ENCODE data around the gene UCK2. TPM values are rescaled to one million over a fixed set of nuclear protein-coding genes. Genes with fewer than 3 reads are reported as not detected.
A peak's percentile ranks its signal among the peaks of the same experiment; 100 is the strongest.
"Not testable (repeated sequence)": the region's sequence is repeated elsewhere in the genome, so short reads cannot be mapped to it uniquely, and the experiment has no call there.

Gene UCK2
- 10 to 100 TPM in 1 of 2 donors, 1 to 10 TPM in 1; 8.8 to 19.3 TPM for total RNA-seq

- TF ChIP-seq CTCF (IDR thresholded peaks at IDR 0.05), result no peak
- H3K4me3 ChIP-seq, result peak within 1 kb of the TSS; percentile 83 to 88
- peaks cover 0 to 19% of the 10 kb centered on the region in 2 donors for H3K4me1 ChIP-seq
- no peaks in the 10 kb centered on the region for H3K9me3 ChIP-seq
- peak; percentile 68 for DNase-seq (ENCODE audit: low spot score)
- no peaks in the 10 kb centered on the region for H3K36me3 ChIP-seq
- H3K27me3 ChIP-seq, result no peaks in the 10 kb centered on the region
- H3K27ac ChIP-seq, result peak within 1 kb of the TSS; percentile 90 to 97
Measured at GRCh38 chr1:165827268-165828102, at the start of gene UCK2. Gene UCK2 (plus strand): TSS chr1:165827614. CDS start chr1:165827834, 220 bp downstream.

- not testable (repeated sequence) for H3K4me1 ChIP-seq; H3K27ac ChIP-seq; H3K9me3 ChIP-seq; H3K4me3 ChIP-seq; DNase-seq (ENCODE audit: low spot score); H3K27me3 ChIP-seq; H3K36me3 ChIP-seq
Measured at GRCh38 chr1:165778197-165778596, 49.2 kb upstream of the UCK2 start.

- not testable (repeated sequence) for H3K4me3 ChIP-seq
Measured at GRCh38 chr1:165783519-165783918, 43.9 kb upstream of the UCK2 start.

GRCh38 chr1:165787741-165788140 is 39.7 kb upstream of the UCK2 start:
- H3K9me3 ChIP-seq, result no peaks in the 10 kb centered on the region
- no peak overlapping the region for H3K27ac ChIP-seq
- no peaks in the 10 kb centered on the region for H3K27me3 ChIP-seq
- DNase-seq (ENCODE audit: low spot score), result no peak
- TF ChIP-seq CTCF (IDR thresholded peaks at IDR 0.05), result no peak
- H3K4me1 ChIP-seq, result no peaks in the 10 kb centered on the region
- no peak overlapping the region for H3K4me3 ChIP-seq
- no peaks in the 10 kb centered on the region for H3K36me3 ChIP-seq

More at GRCh38 chr1:165783519-165783918, 43.9 kb upstream of the UCK2 start:
- not testable (repeated sequence) for H3K27ac ChIP-seq; H3K4me1 ChIP-seq; DNase-seq (ENCODE audit: low spot score); H3K9me3 ChIP-seq; H3K27me3 ChIP-seq; H3K36me3 ChIP-seq

GRCh38 chr1:165793951-165794350 is 33.5 kb upstream of the UCK2 start:
- no peak for DNase-seq (ENCODE audit: low spot score)
- Histone ChIP-seq H3K4me1 (no peaks in the 10 kb centered on the region), H3K36me3 (no peaks in the 10 kb centered on the region), H3K4me3 (no peak overlapping the region), H3K27ac (no peak overlapping the region), H3K9me3 (peaks cover 0 to 2% of the 10 kb centered on the region in 2 donors), H3K27me3 (no peaks in the 10 kb centered on the region)
- TF ChIP-seq CTCF (IDR thresholded peaks at IDR 0.05), result no peak

- H3K27ac ChIP-seq, result no peak overlapping the region
- H3K4me3 ChIP-seq, result no peak overlapping the region
- no peaks in the 10 kb centered on the region for H3K36me3 ChIP-seq
- TF ChIP-seq CTCF (IDR thresholded peaks at IDR 0.05), result no peak
- DNase-seq (ENCODE audit: low spot score), result no peak
- H3K27me3 ChIP-seq, result no peaks in the 10 kb centered on the region
- H3K4me1 ChIP-seq, result no peaks in the 10 kb centered on the region
- peaks cover 0 to 14% of the 10 kb centered on the region in 2 donors for H3K9me3 ChIP-seq
Measured at GRCh38 chr1:165795894-165796293, 31.5 kb upstream of the UCK2 start.

GRCh38 chr1:165799387-165799786 is 28.0 kb upstream of the UCK2 start:
- DNase-seq (ENCODE audit: low spot score), result no peak
- H3K4me1 ChIP-seq, result no peaks in the 10 kb centered on the region
- no peaks in the 10 kb centered on the region for H3K27me3 ChIP-seq
- H3K9me3 ChIP-seq, result peaks cover 0 to 14% of the 10 kb centered on the region in 2 donors
- TF ChIP-seq CTCF (IDR thresholded peaks at IDR 0.05), result no peak
- no peaks in the 10 kb centered on the region for H3K36me3 ChIP-seq
- H3K4me3 ChIP-seq, result no peak overlapping the region
- H3K27ac ChIP-seq, result no peak overlapping the region

GRCh38 chr1:165804513-165804912 is 22.9 kb upstream of the UCK2 start:
- not testable (repeated sequence) for H3K4me3 ChIP-seq; H3K9me3 ChIP-seq; DNase-seq (ENCODE audit: low spot score); H3K27ac ChIP-seq; H3K27me3 ChIP-seq; H3K36me3 ChIP-seq; H3K4me1 ChIP-seq

All from right atrium auricular region (tissue), 2 donors.